Endodermal cell (in vitro differentiated cells): ENCODE results near the gene PIRT. TPM values are rescaled to one million over a fixed set of nuclear protein-coding genes. Genes with fewer than 3 reads are reported as not detected.

ENCODE experiments used
- DNase-seq: peaks from one replicate; pipeline ENCODE4 v3.0.0-alpha.2; 2017
- H3K27ac ChIP-seq: 2 replicates; pipeline ENCODE4 v1.5.1; 2013; ENCODE audit warnings: mild to moderate bottlenecking, low read depth, low read length, moderate library complexity
- H3K27me3 ChIP-seq: 2 replicates; pipeline ENCODE4 v1.6.1; 2013; ENCODE audit warnings: mild to moderate bottlenecking, low read length, moderate library complexity; ENCODE audit not compliant: insufficient read depth, control insufficient read depth, poor library complexity, severe bottlenecking
- H3K36me3 ChIP-seq: 2 replicates; pipeline ENCODE4 v1.7.0; 2013; ENCODE audit warnings: mild to moderate bottlenecking, low read length, moderate library complexity; ENCODE audit not compliant: control insufficient read depth, insufficient read depth
- H3K4me1 ChIP-seq: one replicate; pipeline ENCODE4 v1.7.0; 2013; ENCODE audit warnings: low read length; ENCODE audit not compliant: control insufficient read depth, insufficient read depth
- H3K4me3 ChIP-seq: 2 replicates; pipeline ENCODE4 v1.5.1; 2013; ENCODE audit warnings: mild to moderate bottlenecking, low read length, moderate library complexity
- H3K9ac ChIP-seq: 2 replicates; pipeline ENCODE4 v1.6.1; 2013; ENCODE audit warnings: mild to moderate bottlenecking, low read length, moderate library complexity; ENCODE audit not compliant: poor library complexity, severe bottlenecking; ENCODE audit errors: extremely low read depth
- H3K9me3 ChIP-seq: 2 replicates; pipeline ENCODE4 v1.6.1; 2013; ENCODE audit warnings: mild to moderate bottlenecking, low read length, moderate library complexity; ENCODE audit not compliant: control insufficient read depth
- H3K27ac Mint-ChIP-seq: 2 replicates; pipeline ENCODE4 v1.8.0; 2020; ENCODE audit warnings: mixed read lengths
- H3K27me3 Mint-ChIP-seq: 2 replicates; pipeline ENCODE4 v1.8.0; 2021; ENCODE audit warnings: mild to moderate bottlenecking, mixed read lengths; ENCODE audit not compliant: insufficient read depth
- H3K36me3 Mint-ChIP-seq: 2 replicates; pipeline ENCODE4 v1.8.0; 2020; ENCODE audit warnings: low read depth, mixed read lengths
- H3K4me1 Mint-ChIP-seq: 2 replicates; pipeline ENCODE4 v1.8.0; 2020; ENCODE audit warnings: mixed read lengths
- H3K4me3 Mint-ChIP-seq: 2 replicates; pipeline ENCODE4 v1.8.0; 2020; ENCODE audit warnings: mild to moderate bottlenecking, moderate library complexity, mixed read lengths
- H3K9me3 Mint-ChIP-seq: 2 replicates; pipeline ENCODE4 v1.8.0; 2020; ENCODE audit warnings: mild to moderate bottlenecking, mixed read lengths
- WGBS, 2 experiments: methylation state at CpG; one replicate each; pipeline versions ENCODE4 v1.1.5 to v1.1.7; 2013; ENCODE audit warnings: missing lambda C conversion rate in 2 of 2, mixed read lengths in 1 of 2; ENCODE audit not compliant: insufficient coverage in 1 of 2, insufficient read length in 1 of 2; 5-methylcytosine and 5-hydroxymethylcytosine counted together
- long read RNA-seq, 4 experiments: library from polyadenylated mRNA in 2 of 4; library from RNA in 1 of 4; library from capped mRNA in 1 of 4; stranded (forward) in 3 of 4; unstranded in 1 of 4; transcript quantifications; one replicate each; pipeline ENCODE4 v2.0.0, GENCODE V29; 2020 to 2021; ENCODE audit warnings: inconsistent platforms in 1 of 4
- polyA plus RNA-seq, 2 experiments: library from polyadenylated mRNA; stranded (reverse); fragments of 50-300 nt; gene quantifications; one replicate each; pipeline ENCODE4 v1.2.3, GENCODE V29; 2013
- total RNA-seq, 2 donors: library from RNA; stranded (reverse); fragmentation: NEBNext Ultra II Directional in 1 of 2; extraction: Animal tissue kit (Norgen Biotek cat#: 25700) in 1 of 2; gene quantifications; 2 replicates in 1 of 2; 3 replicates in 1 of 2; pipeline ENCODE4 v1.2.1, GENCODE V29; 2021
- TF ChIP-seq, protein P1 (sequence below): fragments of 200-600 bp; sonication (generic); conservative IDR thresholded peaks from 2 replicates; pipeline ENCODE4 v1.5.0; 2021; ENCODE audit warnings: antibody characterized with exemption, mild to moderate bottlenecking

PIRT gene
- not detected for total RNA-seq
- polyA plus RNA-seq (2013, experiment 1 of 2), result not detected
- 0.08 TPM for polyA plus RNA-seq (2013, experiment 2 of 2)
- long read RNA-seq, experiment 1, result 0 reads
- long read RNA-seq, experiment 2, result 0 reads
- long read RNA-seq, experiment 3, result 0 reads
- long read RNA-seq, experiment 4, result 0 reads

DNA sequence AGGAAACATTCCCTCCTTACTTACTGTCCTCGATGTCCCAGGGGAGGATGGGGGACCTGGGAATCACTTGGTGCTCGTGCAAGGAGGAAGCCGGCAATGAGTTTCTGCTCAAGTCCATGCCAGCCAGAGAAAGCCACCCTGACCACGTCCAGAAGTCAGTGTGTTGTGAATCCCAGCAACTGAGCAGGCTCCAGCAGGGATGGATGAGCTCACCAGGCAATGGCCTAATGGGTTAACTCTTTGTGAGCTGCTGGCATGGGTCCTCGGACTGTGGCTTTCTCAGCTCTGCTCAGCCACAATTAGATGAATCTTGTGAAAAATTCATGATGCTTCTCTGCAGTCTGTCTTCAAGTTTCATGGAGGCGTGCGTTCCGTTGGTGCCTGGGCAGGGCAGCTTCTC, at the start of gene PIRT:
PIRT (minus strand) TSS at position 167 of the 400 bp plus-strand sequence. CDS start 12,442 bp downstream, outside the sequence.
- H3K9ac ChIP-seq, result no peak within 1 kb of the TSS
- Mint-ChIP-seq H3K4me3 (no peak within 1 kb of the TSS), H3K27me3 (no peaks in the 10 kb centered on the region), H3K4me1 (no peaks in the 10 kb centered on the region), H3K9me3 (no peaks in the 10 kb centered on the region), H3K36me3 (no peaks in the 10 kb centered on the region), H3K27ac (no peak within 1 kb of the TSS)
- DNase-seq, result no peak
- TF ChIP-seq, protein P1, sequence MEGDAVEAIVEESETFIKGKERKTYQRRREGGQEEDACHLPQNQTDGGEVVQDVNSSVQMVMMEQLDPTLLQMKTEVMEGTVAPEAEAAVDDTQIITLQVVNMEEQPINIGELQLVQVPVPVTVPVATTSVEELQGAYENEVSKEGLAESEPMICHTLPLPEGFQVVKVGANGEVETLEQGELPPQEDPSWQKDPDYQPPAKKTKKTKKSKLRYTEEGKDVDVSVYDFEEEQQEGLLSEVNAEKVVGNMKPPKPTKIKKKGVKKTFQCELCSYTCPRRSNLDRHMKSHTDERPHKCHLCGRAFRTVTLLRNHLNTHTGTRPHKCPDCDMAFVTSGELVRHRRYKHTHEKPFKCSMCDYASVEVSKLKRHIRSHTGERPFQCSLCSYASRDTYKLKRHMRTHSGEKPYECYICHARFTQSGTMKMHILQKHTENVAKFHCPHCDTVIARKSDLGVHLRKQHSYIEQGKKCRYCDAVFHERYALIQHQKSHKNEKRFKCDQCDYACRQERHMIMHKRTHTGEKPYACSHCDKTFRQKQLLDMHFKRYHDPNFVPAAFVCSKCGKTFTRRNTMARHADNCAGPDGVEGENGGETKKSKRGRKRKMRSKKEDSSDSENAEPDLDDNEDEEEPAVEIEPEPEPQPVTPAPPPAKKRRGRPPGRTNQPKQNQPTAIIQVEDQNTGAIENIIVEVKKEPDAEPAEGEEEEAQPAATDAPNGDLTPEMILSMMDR, result no peak
- no peaks in the 10 kb centered on the region for H3K27me3 ChIP-seq
- no peak within 1 kb of the TSS for H3K4me3 ChIP-seq
- H3K9me3 ChIP-seq, result no peaks in the 10 kb centered on the region
- H3K27ac ChIP-seq, result no peak within 1 kb of the TSS
- no peaks in the 10 kb centered on the region for H3K4me1 ChIP-seq
- no peaks in the 10 kb centered on the region for H3K36me3 ChIP-seq
- WGBS, 2 experiments, result 69 to 91% methylated on average over 5 to 8 of the region's 8 CpGs

- Histone ChIP-seq H3K9ac (no peak overlapping the region), H3K4me1 (peaks cover 3% of the 10 kb centered on the region), H3K27ac (no peak overlapping the region), H3K9me3 (peaks cover 18% of the 10 kb centered on the region), H3K4me3 (no peak overlapping the region), H3K27me3 (no peaks in the 10 kb centered on the region), H3K36me3 (no peaks in the 10 kb centered on the region)
- no peak overlapping the region for H3K27ac Mint-ChIP-seq
- TF ChIP-seq, protein P1, result no peak
- no peak overlapping the region for H3K4me3 Mint-ChIP-seq
- peaks cover 5% of the 10 kb centered on the region for H3K36me3 Mint-ChIP-seq
- peaks cover 5% of the 10 kb centered on the region for H3K9me3 Mint-ChIP-seq
- no peaks in the 10 kb centered on the region for H3K27me3 Mint-ChIP-seq
- peak; percentile 53 for DNase-seq
- WGBS, 2 experiments, result 14 to 43% methylated on average over 1 to 4 of the region's 4 CpGs
- peaks cover 21% of the 10 kb centered on the region for H3K4me1 Mint-ChIP-seq
Observed at GRCh38 chr17:10881959-10882358, 44.1 kb upstream of the PIRT start.

DNA sequence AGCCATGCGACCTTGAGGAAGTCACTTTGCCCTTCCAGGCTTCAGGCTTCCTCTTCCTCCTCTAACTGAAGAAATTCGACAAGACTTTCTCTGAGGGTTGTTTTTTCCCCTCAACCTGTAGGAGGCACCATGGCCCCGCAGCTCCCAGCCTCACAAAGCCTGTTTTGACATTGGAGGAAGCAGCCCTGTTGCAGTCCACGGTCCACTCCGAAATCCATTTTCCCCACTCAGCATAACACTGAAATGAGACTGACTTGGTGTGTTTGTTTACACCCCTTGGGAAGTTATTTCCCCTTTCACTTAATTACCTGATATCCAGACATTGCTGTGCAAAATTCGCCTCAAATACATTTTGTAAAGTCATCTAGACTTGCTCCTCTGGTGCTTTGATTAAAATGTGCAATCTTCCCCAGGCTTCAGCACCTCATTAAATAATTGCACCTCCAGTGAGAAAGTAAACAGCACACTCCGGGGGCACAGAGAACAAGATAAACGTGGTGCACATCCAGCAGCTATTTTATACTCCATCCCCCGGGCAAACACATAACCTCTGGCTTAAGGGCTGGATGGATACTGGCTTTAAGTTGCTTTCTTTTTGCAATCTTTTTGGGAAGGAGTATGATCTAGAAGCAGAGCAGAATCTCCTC, 41.4 kb upstream of the PIRT start:
- no peaks in the 10 kb centered on the region for H3K27me3 ChIP-seq
- TF ChIP-seq, protein P1, result peak; percentile 91
- H3K27me3 Mint-ChIP-seq, result no peaks in the 10 kb centered on the region
- no peaks in the 10 kb centered on the region for H3K9me3 Mint-ChIP-seq
- peaks cover 3% of the 10 kb centered on the region for H3K4me1 ChIP-seq
- no peak overlapping the region for H3K9ac ChIP-seq
- no peaks in the 10 kb centered on the region for H3K36me3 Mint-ChIP-seq
- DNase-seq, result peak; percentile 91
- peaks cover 21% of the 10 kb centered on the region for H3K4me1 Mint-ChIP-seq
- H3K9me3 ChIP-seq, result peaks cover 3% of the 10 kb centered on the region
- no peak overlapping the region for H3K27ac ChIP-seq
- H3K4me3 ChIP-seq, result no peak overlapping the region
- no peaks in the 10 kb centered on the region for H3K36me3 ChIP-seq
- no peak overlapping the region for H3K27ac Mint-ChIP-seq
- no peak overlapping the region for H3K4me3 Mint-ChIP-seq
- 44 to 45% methylated on average over 4 to 9 of the region's 9 CpGs for WGBS, 2 experiments
